Measurements from ENCODE around the gene MANEA.

MANEA gene

GRCh38 chr6:95587989-95588388 is 10.7 kb downstream of the MANEA start:
- DNase-seq, result no peak

- DNase-seq, result no peak
These were observed 11.7 kb downstream of the MANEA start for GRCh38 chr6:95589067-95589466.

- no peak for DNase-seq
These were observed 12.7 kb downstream of the MANEA start for GRCh38 chr6:95589826-95590570.

GRCh38 chr6:95593025-95593424 is 15.7 kb downstream of the MANEA start:
- no peak for DNase-seq

- DNase-seq, result no peak
These were observed 18.7 kb downstream of the MANEA start for GRCh38 chr6:95596021-95596420.

- DNase-seq, result no peak
These were observed 22.4 kb downstream of the MANEA start for GRCh38 chr6:95599706-95600105.

GRCh38 chr6:95601133-95601532 is 23.8 kb downstream of the MANEA start:
- DNase-seq, result peak in 1 of 5 experiments; percentile 66

GRCh38 chr6:95614094-95614493 is 36.8 kb downstream of the MANEA start:
- no peak for DNase-seq

GRCh38 chr6:95629551-95629950 is 52.2 kb downstream of the MANEA start:
- peak in 1 of 5 experiments; percentile 4 for DNase-seq

GRCh38 chr6:95636552-95637431 is 59.5 kb downstream of the MANEA start:
- no peak for DNase-seq

GRCh38 chr6:95648636-95649035 is 71.3 kb downstream of the MANEA start:
- peak in 1 of 5 experiments; percentile 3 for DNase-seq

GRCh38 chr6:95649451-95649850 is 72.1 kb downstream of the MANEA start:
- no peak for DNase-seq

- DNase-seq, result no peak
These were observed 76.8 kb downstream of the MANEA start for GRCh38 chr6:95654176-95654575.

- no peak for DNase-seq
These were observed 81.6 kb downstream of the MANEA start for GRCh38 chr6:95658886-95659285.

Data from T-helper 2 cell (primary cell).